HG03575 (cell line): ENCODE results near the gene TP53TG5.

Experiments used
- ATAC-seq: cut with Tn5 transposase; IDR thresholded peaks from one replicate; pipeline ENCODE4 v1.9.1; 2021; ENCODE audit not compliant: unreplicated experiment, insufficient number of reproducible peaks, low FRiP score; ENCODE audit errors: extremely low read depth

TP53TG5 gene

GRCh38 chr20:45378191-45378590 lies at the start of gene TP53TG5:
TSS of gene TP53TG5 (minus strand) at chr20:45378325. CDS start at chr20:45378236, 89 bp downstream.
- ATAC-seq = no peak

GRCh38 chr20:45427236-45428149 lies 49.4 kb upstream of the TP53TG5 start:
- ATAC-seq = no peak

- no peak for ATAC-seq
Measured at GRCh38 chr20:45426320-45427016, 48.3 kb upstream of the TP53TG5 start.

- ATAC-seq = no peak
Measured at GRCh38 chr20:45425561-45425960, 47.4 kb upstream of the TP53TG5 start.

GRCh38 chr20:45423700-45424099 lies 45.6 kb upstream of the TP53TG5 start:
- ATAC-seq = no peak

- no peak for ATAC-seq
Measured at GRCh38 chr20:45420125-45420524, 42.0 kb upstream of the TP53TG5 start.

GRCh38 chr20:45419188-45420091 lies 41.3 kb upstream of the TP53TG5 start:
- peak; percentile 54 for ATAC-seq

- no peak for ATAC-seq
Measured at GRCh38 chr20:45416917-45417316, 38.8 kb upstream of the TP53TG5 start.

GRCh38 chr20:45415822-45416637 lies 37.9 kb upstream of the TP53TG5 start, which contains the start of gene PIGT:
TSS of gene PIGT (plus strand) at chr20:45416141. CDS start at chr20:45416157, 16 bp downstream.
- ATAC-seq = no peak

GRCh38 chr20:45413479-45413878 lies 35.4 kb upstream of the TP53TG5 start:
- no peak for ATAC-seq

GRCh38 chr20:45412653-45413052 lies 34.5 kb upstream of the TP53TG5 start:
- ATAC-seq = no peak

- no peak for ATAC-seq
Measured at GRCh38 chr20:45410887-45411286, 32.8 kb upstream of the TP53TG5 start.

- ATAC-seq = no peak
Measured at GRCh38 chr20:45409521-45410272, 31.6 kb upstream of the TP53TG5 start.

GRCh38 chr20:45408646-45409213 lies 30.6 kb upstream of the TP53TG5 start:
- ATAC-seq = no peak

GRCh38 chr20:45407783-45408645 lies 29.9 kb upstream of the TP53TG5 start, which contains the start of gene DBNDD2:
TSS of gene DBNDD2 (plus strand) at chr20:45408289. CDS start at chr20:45408468, 179 bp downstream.
- ATAC-seq = no peak

- ATAC-seq = no peak
Measured at GRCh38 chr20:45407067-45407745, 29.1 kb upstream of the TP53TG5 start.
